ENCODE data around the gene GEMIN2.
"Not testable (repeated sequence)": the region's sequence is repeated elsewhere in the genome, so short reads cannot be mapped to it uniquely, and the experiment has no call there.

The GEMIN2 gene

DNA sequence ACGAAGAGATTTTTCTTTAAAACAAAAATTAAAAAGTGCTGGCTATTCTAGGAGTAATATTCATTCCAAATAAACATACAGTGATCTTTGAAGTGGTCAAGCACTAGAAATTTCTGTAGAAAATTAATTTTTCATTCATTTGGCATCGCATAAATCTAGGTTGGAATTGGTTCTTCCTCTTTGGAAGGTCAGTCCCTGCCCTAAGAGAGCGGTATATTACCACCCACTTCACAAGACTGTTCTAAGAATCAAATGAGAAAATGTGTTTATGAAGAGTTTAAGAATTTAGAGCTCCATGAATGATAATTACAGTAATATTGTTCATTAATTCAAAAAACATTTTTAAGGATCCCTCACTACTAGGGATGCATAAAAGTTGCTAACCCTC lies 444 bp upstream of the GEMIN2 start:
- no peak for DNase-seq

DNA sequence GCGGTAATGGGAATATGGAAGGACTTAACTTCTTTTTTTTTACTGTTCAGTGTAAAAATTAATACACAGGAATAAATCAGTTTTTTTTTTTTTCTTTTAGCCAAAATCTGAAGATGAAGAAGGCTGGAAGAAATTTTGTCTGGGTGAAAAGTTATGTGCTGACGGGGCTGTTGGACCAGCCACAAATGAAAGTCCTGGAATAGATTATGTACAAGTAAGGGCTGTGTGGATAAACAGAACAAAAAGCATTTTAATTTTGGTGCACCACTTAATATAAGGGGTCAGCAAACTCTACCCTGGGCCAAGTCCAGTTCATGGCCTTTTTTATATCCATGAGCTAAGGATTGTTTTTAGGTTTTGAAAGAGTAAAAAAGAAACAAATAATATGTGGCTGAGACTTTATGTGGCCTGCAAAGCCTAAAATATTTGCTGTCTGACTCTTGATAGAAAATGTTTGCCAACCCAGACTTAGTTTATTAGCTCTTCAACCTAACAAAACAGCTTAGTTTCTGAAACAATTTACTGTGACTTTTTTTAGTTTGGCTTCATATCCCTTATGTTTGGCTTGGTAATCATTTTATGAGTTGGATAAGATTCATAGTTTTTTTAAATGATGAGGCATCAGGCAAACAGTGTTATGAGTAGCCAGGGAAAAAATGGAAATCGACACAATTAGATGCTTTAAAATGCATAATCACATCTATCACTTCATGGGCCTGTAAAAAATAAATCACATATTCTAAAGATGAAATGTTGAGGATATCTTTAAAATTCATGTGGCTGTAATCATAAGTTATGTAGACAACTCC lies 8.4 kb downstream of the GEMIN2 start:
- no peak for DNase-seq

DNA sequence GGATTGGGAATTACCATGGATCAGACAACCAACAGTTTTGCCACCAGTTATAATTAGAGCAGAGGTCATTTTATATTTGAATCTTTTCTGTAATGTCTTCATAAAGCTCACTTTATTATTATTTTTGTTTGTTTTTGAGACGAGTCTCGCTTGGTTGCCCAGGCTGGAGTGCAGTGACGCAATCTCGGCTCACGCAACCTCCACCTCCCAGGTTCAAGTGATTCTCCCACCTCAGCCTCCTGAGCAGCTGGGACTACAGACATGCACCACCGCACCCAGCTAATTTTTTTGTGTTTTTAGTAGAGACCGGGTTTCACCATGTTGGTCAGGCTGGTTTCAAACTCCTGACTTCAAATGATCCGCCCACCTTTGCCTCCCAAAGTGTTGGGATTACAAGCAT lies 23.7 kb downstream of the GEMIN2 start:
- not testable (repeated sequence) for DNase-seq

DNA sequence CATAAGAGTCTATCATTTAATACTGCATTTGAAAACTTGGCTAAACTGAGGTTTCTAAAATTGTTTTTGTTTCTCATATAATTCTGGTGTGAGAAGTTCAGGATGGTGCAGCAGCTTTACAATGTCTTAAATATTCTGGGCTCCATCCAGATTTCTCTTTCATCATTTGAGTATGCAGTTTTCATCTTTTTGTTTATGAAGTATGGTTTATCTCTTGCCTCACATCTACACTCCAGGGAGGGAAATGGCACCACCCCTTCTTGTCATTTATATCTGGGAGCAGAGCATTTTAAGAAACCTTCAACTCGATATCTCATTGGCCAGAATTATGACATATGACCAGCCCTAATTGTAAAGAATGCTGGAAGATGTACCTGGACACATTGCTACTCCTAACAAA lies 24.3 kb downstream of the GEMIN2 start:
- no peak for DNase-seq

DNA sequence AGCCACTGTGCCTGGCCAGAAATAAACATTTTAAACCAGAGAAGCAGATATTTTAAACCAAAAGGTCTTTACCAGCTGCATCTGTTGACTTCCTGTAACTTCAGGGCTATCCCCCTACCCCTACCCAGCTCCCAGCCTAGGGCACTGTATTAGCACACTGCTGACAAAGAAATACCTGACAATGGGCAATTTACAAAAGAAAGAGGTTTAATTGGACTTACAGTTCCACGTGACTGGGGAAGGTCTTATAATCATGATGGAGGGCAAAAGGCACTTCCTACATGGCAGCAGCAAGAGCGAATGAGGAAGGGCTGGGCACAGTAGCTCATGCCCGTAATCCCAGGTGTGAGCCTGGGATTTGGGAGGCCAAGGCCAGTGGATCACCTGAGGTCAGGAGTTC lies 26.0 kb downstream of the GEMIN2 start:
- no peak for DNase-seq

DNA sequence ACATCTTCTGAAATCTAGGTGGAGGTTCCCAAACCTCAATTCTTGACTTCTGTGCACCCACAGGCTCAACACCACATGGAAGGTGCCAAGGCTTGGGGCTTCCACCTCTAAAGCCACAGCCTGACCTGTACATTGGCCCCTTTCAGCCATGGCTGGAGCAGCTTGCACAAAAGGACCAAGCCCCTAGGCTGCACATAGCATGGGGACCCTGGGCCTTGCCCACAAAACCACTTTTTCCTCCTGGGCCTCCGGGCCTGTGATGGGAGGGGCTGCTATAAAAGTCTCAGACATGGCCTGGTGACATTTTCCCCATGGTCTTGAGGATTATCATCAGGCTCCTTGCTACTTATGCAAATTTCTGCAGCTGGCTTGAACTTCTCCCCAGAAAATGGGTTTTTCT lies 27.5 kb downstream of the GEMIN2 start:
- DNase-seq, result not testable (repeated sequence)

DNA sequence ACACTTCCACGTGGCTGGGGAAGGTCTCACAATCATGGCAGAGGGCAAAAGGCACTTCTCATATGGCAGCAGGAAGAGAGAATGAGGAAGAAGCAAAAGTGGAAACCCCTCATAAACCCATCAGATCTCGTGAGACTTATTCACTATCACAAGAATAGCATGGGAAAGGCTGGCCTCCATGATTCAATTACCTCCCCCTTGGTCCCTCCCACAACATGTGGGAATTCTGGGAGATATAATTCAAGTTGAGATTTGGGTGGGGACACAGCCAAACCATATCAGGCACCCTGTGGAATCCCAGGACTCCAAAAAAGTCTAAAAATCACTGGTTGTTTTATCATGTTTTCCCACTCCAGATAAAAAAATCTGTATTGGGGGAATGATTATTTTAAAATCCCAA lies 29.1 kb downstream of the GEMIN2 start:
- not testable (repeated sequence) for DNase-seq

DNA sequence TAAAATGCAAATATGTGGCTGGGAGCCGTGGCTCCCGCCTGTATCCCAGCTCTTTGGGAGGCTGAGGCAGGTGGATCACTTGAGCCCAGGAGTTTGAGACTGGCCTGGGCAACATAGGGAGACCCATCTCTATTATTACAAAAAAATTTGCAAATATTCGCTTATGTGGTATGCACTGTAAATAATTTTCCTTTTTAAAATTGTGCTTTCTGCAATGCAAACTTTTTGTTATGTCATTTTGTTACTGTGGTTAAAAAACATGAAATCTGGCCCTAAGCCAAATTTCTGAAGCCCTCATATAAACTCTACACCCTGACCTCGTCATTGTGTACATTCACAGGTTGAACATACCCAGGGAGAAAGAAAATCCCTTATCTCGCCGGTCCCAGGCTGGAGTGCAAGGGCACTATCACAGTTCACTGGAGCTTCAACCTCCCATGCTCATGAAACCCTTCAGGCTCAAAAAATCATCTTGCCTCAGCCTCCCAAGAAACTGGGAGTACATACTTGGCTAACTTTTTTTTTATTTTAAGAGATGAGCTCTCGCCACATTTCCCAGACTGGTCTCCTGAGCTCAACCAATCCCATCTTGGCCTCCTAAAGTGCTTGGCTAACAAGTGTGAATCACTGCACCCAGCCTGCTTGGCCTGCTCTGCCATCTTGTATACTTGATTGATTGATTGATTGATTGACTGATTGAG lies 31.3 kb downstream of the GEMIN2 start:
- DNase-seq, result no peak

DNA sequence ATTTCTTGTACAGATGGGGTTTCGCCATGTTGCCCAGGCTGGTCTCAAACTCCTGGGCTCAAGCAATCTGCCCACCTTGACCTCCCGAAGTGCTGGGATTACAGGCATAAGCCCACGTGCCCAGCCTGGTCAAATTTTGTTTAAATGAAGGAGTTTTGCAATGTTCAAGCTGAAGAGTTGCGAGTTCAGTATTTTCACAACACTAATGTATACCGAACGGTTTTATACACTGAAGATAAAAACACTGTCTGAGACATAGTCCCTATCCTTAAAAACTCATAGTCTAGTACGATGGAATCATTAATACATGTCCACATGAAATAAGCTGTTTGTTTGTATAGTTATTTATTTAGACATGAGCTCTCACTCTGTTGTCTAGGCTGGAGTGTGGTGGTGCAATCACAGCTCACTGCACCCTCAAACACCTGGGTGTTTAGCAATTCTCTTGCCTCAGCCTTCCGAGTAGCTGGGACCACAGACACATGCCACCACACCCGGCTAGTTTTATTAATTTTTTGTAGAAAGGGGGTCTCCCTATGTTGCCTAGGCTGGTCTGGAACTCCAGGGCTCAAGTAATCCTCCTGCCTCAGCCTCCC lies 40.6 kb downstream of the GEMIN2 start:
- no peak for DNase-seq

DNA sequence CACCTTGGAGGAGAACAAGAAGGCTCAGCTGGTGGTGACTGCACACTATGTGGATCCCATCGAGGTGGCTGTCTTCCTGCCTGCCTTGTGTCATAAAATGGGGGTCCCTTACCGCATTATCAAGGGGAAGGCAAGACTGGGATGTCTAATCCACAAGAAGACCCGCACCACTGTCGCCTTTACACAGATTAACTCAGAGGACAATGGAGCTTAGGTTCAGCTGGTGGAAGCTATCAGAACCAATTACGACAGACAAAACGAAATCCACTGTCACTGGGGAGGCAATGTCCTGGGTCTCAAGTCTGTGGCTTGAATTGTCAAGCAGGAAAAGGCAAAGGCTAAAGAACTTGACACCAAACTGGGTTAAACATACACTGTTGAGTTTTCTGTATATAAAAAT lies 43.4 kb downstream of the GEMIN2 start:
- no peak for DNase-seq

DNA sequence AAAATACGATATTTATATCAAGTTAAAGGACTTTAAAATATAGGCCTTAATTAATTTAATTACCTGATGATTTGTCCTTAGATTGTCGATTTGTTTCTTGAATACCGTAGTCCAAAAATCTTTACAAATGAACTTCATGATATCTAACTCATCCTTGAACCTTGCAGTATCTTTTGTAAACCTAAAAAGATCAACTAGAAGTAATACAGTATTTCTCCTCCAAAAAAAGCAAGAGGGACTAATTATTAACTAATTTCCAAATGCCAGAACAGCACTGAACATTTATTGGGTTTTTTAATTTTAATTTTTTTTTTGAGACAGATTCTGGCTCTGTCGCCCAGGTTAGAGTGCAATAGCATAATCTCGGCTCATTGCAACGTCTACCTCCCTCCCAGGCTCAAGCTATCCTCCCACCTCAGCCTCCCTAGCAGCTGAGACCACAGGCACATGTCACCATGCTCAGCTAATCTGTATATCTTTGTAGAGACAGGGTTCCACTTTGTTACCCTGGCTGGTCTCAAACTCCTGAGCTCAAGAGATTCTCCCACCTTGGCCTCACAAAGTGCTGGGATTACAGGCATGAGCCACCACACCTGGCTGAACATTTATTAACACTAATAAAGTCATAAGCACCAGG lies 44.2 kb downstream of the GEMIN2 start:
- DNase-seq, result no peak

DNA sequence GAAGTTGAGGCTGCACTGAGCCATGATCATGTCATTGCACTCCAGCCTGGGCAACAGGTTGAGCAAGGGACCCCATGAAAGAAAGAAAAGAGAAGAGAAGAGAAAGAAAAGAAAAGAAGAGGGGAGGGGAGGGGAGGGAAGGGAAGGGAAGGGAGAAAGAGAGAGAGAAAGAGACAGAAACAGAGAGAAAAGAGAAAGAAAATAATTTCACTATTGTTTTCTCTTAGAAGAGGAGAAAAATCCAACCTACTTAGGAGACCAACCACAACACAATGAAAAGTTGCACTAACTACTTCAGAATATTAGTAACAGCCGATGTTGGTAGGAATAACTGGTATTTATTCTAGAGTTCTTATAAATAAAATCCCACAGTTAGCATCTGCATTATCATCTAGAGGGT lies 46.4 kb downstream of the GEMIN2 start:
- no peak for DNase-seq

DNA sequence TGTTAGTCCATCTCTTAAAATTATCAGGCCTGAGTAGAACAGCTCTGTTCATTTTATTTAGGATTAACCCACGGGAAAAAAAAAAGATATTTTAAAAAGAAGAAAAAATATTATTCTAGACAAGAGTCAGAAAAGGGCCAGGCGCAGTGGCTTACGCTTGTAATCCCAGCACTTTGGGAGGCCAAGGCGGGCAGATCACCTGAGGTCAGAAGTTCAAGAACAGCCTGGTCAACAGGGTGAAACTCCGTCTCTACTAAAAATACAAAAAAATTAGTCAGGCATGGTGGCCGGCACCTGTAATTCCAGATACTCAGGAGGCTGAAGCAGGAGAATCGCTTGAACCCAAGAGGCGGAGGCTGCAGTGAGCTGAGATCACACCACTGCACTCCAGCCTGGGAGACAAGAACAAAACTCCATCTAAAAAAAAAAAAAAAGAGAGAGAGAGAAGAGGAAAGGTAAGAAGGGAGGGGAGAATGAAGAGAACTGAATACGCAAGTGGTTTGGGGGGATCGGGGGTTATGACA lies 53.7 kb downstream of the GEMIN2 start:
- DNase-seq, result not testable (repeated sequence)

DNA sequence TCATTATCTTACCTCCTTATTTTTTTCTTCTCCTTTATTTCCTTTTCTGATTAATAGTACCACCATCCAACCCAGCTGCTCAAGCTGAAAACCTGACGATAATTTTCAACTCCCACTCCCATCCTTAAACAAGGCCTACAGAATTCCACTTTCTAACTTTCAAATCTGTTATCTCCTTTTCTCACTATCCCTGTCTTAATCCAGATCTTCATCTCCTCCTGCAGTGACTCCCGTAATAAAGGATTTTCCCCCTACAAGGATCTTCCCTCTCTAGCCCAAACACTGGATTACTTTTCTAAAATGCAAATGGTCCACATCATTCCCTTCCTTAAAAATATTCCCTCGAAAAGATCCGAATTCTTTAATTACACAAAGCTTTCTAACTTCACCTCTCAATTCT lies 54.5 kb downstream of the GEMIN2 start:
- DNase-seq, result no peak

DNA sequence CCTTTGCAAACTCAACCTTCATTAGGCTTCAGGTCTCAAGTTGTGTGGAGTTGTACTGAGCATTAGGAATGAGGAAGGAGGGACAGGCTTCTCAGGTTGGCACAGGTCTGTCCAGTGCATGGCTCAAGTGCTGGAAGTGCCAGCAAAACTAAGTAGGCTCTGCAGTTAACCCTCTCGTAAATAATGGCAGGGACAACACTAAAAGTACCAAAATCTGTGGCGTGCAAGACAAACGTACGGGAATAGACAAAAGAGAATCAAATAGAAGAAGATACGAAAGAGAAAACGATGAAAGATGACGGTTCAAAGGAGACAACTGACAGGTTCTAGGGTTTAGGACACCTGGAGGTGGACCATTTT lies 55.4 kb downstream of the GEMIN2 start:
- DNase-seq, result peak in 1 of 2 donors; percentile 24

DNA sequence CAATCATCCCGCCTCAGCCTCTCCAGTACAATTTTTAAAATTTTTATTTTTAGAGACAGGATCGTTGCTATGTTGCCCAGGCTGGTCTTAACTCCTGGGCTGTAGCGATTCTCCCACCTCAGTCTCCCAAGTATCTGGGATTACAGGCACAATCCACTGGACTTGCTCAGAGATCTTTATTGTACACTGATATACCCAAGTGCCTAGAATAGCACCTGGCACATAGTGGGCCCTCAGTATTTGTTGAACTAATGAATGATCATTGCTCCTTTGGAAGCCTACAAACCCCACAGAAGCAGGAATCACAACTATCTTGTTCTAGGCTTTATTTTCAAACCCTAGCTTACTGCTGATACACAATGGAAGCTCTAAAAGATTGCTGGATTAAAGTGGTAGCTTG lies 59.1 kb downstream of the GEMIN2 start:
- DNase-seq, result no peak

DNA sequence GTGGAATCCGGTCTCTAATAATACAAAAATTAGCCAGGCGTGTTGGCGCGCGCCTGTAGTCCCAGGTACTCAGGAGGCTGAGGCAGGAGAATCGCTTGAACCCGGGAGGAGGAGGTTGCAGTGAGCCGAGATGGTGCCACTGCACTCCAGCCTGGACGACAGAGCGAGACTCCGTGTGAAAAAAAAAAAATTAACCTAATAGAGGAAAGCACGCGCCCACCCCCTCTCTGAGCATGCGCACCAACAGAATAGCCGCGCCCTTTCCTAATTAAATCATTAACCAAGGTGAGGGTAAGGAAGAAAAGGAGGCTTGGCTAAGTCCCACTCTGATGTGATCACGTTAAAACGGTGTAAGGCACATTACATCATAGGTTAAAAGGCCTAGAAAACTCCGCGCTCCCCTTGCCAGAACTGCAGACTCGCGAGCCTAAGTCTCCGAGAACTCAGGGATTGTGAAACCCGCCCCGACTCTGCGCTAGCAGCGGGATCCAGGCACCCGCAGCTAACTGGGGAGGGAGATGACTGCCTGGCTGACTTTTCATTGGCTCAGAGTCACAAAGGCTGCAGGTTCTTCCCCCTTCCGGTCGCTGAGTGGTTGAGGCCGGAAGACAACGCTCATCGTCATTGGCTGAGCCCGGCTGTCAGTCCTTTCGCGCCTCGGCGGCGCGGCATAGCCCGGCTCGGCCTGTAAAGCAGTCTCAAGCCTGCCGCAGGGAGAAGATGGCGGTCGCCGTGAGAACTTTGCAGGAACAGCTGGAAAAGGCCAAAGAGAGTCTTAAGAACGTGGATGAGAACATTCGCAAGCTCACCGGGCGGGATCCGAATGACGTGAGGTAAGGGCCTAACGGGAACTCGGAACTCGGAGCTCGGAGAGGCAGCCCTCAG lies 60.7 kb downstream of the GEMIN2 start, which contains the start of gene PNN:
PNN (plus strand) TSS at position 695 of the 885 bp plus-strand sequence; CDS start at position 721, 26 bp downstream.
- peak; percentile 98 to 99 for DNase-seq

DNA sequence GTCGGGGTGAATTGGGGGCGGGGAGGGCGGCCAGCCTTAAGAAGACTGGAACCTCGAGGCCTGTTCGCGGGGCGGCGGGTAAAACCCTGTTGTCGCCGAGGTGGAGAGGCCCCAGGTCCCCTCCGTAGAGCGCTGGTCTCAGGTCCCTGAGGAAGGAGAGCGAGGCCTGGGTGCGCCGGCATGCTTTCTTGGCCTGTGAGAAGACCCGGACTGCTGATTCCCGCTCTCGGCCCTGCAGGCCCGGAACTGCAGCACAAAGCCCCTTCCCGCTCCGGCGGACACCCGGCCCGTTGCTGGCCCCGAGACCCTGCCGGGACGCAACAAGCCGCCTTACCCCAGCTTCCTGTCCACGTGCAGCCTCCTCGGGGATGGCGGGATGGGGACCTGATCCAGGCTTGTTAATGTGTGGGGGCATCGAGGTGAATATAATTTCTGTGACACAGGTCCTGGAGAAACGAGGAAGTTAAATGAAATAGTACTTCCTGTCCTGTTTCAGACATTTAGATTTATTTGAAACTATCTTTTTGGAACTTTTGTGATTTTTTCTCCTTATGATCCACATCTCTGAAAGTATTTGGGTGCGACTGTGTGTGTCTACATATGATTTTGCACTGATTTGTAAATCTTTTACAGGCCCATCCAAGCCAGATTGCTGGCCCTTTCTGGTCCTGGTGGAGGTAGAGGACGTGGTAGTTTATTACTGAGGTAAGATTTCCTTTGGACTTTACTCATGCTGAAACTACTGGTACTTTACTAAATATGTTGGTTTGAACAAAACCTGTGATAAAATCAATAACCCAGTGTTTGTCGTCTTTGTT lies 61.5 kb downstream of the GEMIN2 start:
- DNase-seq, result no peak

DNA sequence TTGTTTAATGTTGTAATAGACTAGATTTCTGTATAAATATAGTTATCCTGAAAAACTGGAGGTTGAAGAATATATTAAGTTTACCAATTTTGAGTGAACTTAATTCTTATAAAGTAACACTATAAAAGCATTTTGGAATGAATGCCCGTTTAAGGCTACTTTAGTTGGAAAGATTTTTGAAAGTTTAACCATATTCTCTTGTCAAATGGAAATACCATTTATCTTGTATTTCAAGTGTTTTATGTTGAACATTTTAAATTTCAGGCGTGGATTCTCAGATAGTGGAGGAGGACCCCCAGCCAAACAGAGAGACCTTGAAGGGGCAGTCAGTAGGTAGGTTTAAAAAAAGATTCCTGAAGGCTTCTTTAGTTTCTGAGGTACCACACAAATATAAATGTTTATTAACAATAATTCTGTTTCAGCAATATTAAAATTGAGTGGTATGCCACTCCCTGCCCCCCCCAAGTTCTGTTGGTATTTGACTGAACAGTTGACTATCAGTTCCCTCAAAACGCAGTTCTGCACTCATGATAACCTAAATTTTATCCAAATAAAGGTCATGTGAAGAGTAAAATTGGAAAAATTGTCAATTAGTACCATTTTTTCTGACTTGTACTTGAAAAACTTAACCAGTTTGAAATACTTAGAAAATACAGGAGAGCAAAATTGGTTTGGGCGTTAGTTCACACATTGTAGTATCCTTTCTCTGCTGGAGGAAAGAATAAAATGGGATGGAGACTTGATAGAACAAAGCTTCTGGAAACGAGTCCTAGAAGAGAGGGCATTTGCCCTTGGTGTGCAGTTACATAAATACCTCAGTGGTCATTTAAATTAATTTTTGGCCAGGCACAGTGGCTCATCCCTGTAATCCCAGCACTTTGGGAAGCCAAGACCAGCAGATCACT lies 62.4 kb downstream of the GEMIN2 start:
- no peak for DNase-seq

DNA sequence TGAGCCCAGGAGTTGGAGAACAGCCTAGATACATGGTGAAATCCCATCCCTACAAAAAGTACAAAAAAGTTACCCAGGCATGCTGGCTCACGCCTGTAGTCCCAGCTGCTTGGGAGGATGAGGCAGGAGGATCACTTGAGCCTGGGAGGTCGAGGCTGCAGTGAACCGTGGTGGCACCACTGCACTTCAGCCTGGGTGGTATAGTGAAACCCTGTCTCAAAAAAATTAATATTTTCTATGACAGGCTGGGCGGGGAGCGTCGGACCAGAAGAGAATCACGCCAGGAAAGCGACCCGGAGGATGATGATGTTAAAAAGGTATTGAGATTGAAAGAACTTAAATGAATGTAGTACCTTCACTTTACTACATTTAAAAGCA lies 63.0 kb downstream of the GEMIN2 start:
- DNase-seq, result no peak

Data from hippocampal formation (tissue), 2 donors.